HG03457 (cell line): ENCODE results near the gene AGPAT1.
"Not testable (repeated sequence)": the region's sequence is repeated elsewhere in the genome, so short reads cannot be mapped to it uniquely, and the experiment has no call there.

Experiments used
- ATAC-seq: cut with Tn5 transposase; IDR thresholded peaks from one replicate; pipeline ENCODE4 v1.9.1; 2021; ENCODE audit warnings: moderate number of reproducible peaks; ENCODE audit not compliant: unreplicated experiment

The AGPAT1 gene

GRCh38 chr6:32175711-32176475 lies at the start of gene AGPAT1:
AGPAT1 (minus strand) TSS chr6:32176084; CDS start chr6:32171496, 4,588 bp downstream.
- no peak for ATAC-seq

- no peak for ATAC-seq
These were observed 48.8 kb upstream of the AGPAT1 start for GRCh38 chr6:32224696-32225095.

GRCh38 chr6:32223258-32224235 lies 47.7 kb upstream of the AGPAT1 start, which contains the start of gene NOTCH4:
NOTCH4 (minus strand) TSS chr6:32224067; CDS start chr6:32223928, 139 bp downstream.
- ATAC-seq: no peak

- ATAC-seq: no peak
These were observed 46.7 kb upstream of the AGPAT1 start for GRCh38 chr6:32222333-32223230.

- ATAC-seq: no peak
These were observed 44.1 kb upstream of the AGPAT1 start for GRCh38 chr6:32220021-32220420.

- no peak for ATAC-seq
These were observed 42.3 kb upstream of the AGPAT1 start for GRCh38 chr6:32218167-32218566.

- no peak for ATAC-seq
These were observed 41.1 kb upstream of the AGPAT1 start for GRCh38 chr6:32216998-32217397.

- ATAC-seq: no peak
These were observed 40.4 kb upstream of the AGPAT1 start for GRCh38 chr6:32216285-32216684.

- no peak for ATAC-seq
These were observed 39.7 kb upstream of the AGPAT1 start for GRCh38 chr6:32215617-32216016.

GRCh38 chr6:32214126-32214525 lies 38.2 kb upstream of the AGPAT1 start:
- ATAC-seq: no peak

- no peak for ATAC-seq
These were observed 37.8 kb upstream of the AGPAT1 start for GRCh38 chr6:32213649-32214048.

- no peak for ATAC-seq
These were observed 36.3 kb upstream of the AGPAT1 start for GRCh38 chr6:32212076-32212760.

GRCh38 chr6:32211432-32211831 lies 35.5 kb upstream of the AGPAT1 start:
- ATAC-seq: not testable (repeated sequence)

- no peak for ATAC-seq
These were observed 34.3 kb upstream of the AGPAT1 start for GRCh38 chr6:32210191-32210601.

GRCh38 chr6:32208996-32209395 lies 33.1 kb upstream of the AGPAT1 start:
- no peak for ATAC-seq

- ATAC-seq: no peak
These were observed 28.4 kb upstream of the AGPAT1 start for GRCh38 chr6:32204268-32204715.

- no peak for ATAC-seq
These were observed 27.8 kb upstream of the AGPAT1 start for GRCh38 chr6:32203426-32204267.

GRCh38 chr6:32202186-32202585 lies 26.3 kb upstream of the AGPAT1 start:
- ATAC-seq: no peak
